Stimulated activated CD8-positive, alpha-beta memory T cell treated with anti-CD3 and anti-CD28 coated beads, Interleukin-15, amount 100 ng/mL, for 48 hours (primary cell): Measurements from ENCODE around the gene C3orf20.

Experiments used
- DNase-seq, 2 donors: peaks; one replicate each; pipeline ENCODE4 v3.0.0-alpha.2; 2020; ENCODE audit warnings: low read depth in 2 of 2

The C3orf20 gene

GRCh38 chr3:14758297-14758696 lies 83.4 kb downstream of the C3orf20 start:
- DNase-seq, result no peak

DNA sequence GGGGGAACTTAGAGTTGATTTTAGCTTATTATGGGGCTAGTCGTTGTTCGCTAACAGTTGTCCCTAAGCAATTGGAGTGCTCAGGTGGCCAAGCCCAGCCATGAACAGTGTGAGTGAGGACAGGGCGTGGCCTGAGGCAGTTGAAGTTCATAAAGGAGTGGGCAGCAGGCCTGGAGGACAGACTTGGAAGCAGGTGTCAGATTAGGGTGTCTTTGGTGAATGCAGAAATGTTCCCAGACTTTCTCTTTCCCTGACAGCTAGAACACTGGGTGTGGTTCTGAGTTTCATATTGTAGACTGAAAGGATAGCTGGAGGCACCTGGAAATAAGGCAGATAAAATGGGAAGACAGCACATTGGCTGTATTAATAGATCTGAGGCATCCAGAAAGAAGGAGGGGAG lies 84.0 kb downstream of the C3orf20 start:
- no peak for DNase-seq

DNA sequence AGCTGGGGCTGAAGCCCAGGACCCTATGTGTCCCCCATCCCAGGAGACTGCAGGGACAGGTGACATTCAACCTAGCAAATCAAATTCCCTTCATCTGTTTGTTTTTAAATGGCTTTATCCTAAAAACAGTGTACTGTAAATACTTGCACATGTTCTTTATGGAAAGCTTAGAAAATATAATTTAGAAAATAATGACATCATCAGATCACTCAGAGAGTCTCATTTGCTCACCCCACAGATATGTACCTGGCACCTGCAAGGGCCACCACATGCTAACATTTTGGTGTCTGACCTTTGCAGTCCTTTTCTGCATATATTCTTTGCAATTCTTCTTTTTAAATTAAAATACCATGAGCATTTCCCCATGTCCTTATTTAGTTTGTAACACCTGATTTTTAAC lies 85.2 kb downstream of the C3orf20 start:
- no peak for DNase-seq

- no peak for DNase-seq
These were observed 86.3 kb downstream of the C3orf20 start for GRCh38 chr3:14761121-14761672.

- DNase-seq, result no peak
These were observed 86.9 kb downstream of the C3orf20 start for GRCh38 chr3:14761866-14762265.

DNA sequence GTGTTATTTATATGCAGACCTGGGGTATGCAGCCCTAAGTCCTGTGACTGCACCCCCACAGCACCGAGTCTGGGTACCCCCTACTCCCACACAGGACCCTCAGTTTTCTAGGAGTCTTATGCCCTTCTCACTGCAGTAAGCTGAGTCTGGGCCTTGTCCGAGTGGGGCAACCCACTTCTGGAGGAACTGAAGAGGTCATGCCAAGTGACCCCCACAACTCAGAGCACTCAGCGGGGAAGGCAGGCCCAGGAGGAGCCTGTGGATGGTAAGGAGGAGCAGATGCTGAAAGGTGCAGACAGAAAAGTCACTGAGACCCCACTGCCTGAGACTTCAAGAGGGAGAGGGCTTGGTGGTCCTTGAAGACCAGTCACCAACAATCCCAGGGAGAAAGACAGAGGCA lies 87.8 kb downstream of the C3orf20 start:
- no peak for DNase-seq

DNA sequence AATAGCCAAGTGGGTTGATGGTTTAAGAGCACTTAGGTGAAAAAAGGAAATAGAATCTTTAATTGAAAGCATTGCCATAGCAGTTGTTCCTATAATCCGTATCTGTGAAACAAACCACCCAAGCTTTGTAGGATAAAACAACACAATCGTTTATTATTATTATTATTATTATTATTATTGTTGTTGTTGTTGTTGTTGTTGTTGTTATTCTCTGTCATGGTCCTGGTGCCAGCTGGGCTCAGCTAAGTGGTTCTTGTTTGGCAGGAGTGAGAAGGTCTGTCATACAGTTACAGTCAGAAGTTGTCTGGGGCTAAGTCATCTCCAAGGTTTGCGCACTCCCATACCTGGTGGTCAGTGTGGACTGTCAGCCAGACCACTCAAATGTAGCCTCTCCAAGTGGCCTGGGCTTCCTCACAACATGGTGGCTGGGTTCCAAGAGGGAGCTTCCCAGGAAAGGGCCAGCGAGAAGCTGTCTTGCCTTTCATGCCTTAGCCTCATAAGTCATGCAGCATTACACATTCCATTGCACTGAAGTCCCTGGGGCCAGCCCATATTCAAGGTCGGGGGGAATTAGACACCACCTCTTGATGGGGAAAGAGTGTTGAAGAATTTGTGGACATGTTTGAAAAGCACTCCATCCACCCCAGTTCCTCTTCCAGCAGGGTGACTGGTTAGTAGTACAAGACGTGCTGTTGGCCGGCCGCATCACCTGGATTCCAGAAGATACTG lies 89.6 kb downstream of the C3orf20 start:
- no peak for DNase-seq

DNA sequence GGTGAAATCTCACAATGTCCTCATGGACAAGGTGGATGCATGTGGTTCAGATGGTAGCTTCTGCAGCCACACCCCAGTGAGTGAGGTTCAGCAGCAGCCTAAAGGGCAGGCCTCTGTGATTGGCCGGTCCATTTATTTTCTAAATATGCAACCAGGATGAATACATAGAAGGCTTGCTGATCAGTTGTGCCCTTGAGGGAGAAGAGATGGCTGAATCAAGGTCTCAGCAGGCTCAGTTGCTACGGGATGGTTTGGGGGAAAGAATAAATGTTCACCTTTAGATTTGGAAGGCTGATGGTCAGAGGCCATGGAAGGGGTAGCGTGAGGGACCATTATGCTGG lies 90.1 kb downstream of the C3orf20 start:
- DNase-seq, result no peak

DNA sequence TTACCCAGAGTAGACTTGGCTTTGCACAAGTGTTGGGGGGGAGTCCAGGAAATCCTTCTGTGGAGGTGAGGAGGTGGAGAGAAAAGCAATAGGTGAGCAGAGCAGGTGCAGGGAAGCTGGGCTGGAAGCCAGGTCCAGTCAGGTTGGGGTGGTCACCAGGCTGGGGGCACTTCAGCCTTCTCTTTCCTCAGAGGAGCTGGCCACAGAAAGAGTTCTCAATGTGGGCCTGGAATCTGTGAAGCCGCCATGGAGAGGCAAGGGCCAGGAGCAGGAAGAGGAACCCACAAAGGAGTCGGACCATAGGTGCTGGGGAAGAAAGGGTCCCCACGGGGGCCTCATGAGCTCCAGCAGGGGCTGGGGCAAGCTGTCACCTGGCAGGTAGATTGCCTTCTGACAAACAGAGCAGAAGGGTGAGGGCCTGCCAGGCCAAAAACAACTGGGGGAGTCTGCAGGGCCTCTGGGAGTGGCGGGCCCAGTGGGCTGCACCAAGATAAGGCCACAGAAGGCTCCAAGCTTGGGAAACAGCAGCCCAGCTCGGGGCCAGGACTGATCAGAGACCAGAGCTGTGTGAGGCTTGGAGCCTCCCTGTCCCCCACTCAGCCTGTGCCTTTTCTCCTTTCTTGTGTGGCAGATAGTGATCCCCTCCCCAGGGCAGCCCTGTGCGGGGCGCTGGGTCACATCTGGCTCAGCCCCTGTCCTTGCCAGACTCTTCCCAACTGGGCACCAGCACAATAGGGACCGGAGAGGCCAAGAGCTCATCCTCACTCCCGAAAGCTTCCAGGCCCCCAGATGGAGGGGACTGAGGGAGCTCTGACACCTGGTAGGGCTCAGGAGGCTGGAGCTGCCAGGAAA lies 90.9 kb downstream of the C3orf20 start:
- no peak for DNase-seq

- DNase-seq, result no peak
These were observed 91.7 kb downstream of the C3orf20 start for GRCh38 chr3:14766428-14767244.

- DNase-seq, result no peak
These were observed 92.5 kb downstream of the C3orf20 start for GRCh38 chr3:14767245-14768051.

- DNase-seq, result no peak
These were observed 93.3 kb downstream of the C3orf20 start for GRCh38 chr3:14768182-14768790.

- no peak for DNase-seq
These were observed 93.9 kb downstream of the C3orf20 start for GRCh38 chr3:14768881-14769280.

GRCh38 chr3:14769544-14770325 lies 94.8 kb downstream of the C3orf20 start:
- no peak for DNase-seq

GRCh38 chr3:14770591-14770990 lies 95.7 kb downstream of the C3orf20 start:
- no peak for DNase-seq

DNA sequence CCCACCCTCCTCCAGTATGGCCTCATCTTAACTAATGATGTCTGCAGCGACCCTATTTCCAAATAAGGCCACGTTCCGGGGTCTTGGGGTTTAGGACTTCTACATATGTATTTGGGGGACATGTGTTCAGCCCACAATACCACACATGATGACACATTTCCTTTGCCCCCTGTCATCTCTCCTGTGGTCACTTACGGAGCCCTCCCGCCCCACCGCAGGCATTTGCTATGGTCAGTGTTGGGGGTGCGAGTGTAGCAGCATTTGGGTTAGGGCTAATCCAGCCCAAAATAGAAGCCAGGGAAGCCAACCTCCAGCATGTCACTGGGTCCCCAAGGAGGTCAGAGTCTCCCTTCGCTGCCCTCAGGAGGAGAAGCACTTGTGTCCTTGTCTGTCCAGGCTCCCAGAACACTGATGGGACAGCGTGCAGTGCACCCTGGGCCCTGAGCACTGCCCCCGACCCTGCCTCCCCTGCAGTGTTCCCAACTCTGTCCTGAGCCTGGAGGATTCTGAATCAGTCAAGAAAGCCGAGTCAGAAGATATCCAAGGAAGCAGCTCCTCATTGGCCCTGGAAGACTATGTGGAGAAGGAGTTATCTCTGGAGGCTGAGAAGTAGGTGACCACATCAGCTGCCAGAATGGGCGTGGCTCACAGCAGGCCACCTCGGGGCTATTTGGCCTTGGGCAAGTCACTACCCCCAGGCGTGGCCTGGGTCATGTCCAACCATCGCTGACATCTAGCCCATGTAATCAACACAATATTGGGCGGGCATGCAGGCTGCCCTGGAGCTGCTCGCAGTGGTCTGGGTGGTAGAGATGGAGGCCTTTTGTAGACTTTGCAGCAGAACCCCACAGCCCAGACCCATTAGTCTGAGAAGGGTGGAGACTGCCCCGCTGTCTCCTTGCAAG lies 96.9 kb downstream of the C3orf20 start:
- DNase-seq, result no peak

DNA sequence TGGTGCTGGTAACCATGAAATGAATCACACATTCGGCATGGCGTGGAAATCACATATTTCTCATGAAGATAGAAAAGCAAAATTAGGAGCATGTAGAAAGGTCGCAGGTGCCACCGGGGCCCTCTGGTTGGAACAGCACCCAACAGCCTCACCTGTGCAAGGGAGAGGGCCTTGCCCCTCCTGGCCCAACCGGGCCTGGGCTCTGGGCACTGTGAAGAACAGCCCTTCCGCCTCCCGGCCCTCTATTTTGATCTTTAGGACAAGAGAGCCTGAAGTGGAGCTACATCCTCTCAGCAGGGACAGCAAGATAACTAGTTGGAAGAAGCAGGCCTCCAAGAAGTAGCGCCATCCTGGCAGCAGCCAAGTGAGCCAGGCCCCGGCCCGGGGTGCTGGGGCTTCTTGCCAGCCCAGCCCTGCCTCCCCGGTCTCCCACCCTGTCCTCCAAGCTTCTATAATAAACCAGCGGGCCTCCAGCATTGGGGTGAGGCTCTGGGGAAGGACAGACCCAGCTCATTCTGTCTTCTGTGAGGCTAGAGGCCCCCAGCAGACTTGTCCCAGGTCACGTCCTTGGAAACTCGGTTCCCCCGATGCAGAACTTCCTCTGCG lies 97.7 kb downstream of the C3orf20 start:
- DNase-seq, result no peak

DNA sequence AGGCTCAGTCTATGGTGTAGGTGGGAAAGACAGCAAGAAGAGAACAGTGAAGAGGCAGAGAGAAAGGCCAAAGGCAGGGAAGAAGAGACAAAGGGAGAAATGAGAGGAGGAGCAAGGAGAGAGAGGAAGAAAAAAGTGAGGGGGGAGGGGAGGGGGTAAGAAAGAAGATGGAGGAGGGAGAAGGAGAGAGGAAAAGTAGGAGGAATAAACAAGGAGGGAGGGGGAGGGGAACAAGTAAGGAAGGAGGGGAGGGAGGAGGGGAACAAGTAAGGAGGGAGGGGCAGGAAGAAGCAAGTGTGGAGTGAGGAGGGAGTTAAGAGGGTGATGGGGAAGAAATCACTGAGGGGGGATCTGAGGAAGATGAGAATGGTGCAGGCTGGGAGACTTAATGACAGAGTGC lies 98.3 kb downstream of the C3orf20 start:
- no peak for DNase-seq

DNA sequence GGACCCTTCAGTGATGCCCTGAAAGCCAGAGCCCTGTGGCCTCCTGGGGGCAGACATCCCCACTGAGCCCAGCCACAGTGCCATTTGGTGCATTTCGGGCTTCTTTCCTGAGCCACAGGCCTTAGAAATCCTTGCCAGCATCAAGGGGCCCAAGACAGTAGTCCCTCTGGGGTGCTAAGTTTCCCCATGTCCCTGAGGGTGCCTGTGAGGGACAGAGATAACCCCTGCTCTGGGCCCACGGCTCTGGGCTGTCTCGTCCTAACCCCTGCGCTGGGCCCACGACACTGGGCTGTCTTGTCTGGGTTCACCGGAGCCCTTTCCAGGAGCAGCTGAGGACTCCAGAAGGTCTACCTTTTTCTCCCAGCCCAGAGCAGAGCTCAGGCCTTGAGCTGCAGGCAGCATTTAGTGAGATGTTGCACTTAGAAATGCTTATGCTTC lies 98.8 kb downstream of the C3orf20 start:
- no peak for DNase-seq
